ENCODE results near the gene RAB9A.
"Not testable (repeated sequence)": the region's sequence is repeated elsewhere in the genome, so short reads cannot be mapped to it uniquely, and the experiment has no call there.

DNA sequence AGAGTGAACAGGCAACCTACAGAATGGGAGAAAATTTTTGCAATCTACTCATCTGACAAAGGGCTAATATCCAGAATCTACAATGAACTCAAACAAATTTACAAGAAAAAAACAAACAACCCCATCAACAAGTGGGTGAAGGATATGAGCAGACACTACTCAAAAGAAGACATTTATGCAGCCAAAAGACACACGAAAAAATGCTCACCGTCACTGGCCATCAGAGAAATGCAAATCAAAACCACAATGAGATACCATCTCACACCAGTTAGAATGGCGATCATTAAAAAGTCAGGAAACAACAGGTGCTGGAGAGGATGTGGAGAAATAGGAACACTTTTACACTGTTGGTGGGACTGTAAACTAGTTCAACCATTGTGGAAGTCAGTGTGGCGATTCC is 47.2 kb upstream of the RAB9A start:
- TF ChIP-seq, protein P1, sequence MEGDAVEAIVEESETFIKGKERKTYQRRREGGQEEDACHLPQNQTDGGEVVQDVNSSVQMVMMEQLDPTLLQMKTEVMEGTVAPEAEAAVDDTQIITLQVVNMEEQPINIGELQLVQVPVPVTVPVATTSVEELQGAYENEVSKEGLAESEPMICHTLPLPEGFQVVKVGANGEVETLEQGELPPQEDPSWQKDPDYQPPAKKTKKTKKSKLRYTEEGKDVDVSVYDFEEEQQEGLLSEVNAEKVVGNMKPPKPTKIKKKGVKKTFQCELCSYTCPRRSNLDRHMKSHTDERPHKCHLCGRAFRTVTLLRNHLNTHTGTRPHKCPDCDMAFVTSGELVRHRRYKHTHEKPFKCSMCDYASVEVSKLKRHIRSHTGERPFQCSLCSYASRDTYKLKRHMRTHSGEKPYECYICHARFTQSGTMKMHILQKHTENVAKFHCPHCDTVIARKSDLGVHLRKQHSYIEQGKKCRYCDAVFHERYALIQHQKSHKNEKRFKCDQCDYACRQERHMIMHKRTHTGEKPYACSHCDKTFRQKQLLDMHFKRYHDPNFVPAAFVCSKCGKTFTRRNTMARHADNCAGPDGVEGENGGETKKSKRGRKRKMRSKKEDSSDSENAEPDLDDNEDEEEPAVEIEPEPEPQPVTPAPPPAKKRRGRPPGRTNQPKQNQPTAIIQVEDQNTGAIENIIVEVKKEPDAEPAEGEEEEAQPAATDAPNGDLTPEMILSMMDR (IDR thresholded peaks at IDR 0.05), result not testable (repeated sequence)
- TF ChIP-seq, protein P2, sequence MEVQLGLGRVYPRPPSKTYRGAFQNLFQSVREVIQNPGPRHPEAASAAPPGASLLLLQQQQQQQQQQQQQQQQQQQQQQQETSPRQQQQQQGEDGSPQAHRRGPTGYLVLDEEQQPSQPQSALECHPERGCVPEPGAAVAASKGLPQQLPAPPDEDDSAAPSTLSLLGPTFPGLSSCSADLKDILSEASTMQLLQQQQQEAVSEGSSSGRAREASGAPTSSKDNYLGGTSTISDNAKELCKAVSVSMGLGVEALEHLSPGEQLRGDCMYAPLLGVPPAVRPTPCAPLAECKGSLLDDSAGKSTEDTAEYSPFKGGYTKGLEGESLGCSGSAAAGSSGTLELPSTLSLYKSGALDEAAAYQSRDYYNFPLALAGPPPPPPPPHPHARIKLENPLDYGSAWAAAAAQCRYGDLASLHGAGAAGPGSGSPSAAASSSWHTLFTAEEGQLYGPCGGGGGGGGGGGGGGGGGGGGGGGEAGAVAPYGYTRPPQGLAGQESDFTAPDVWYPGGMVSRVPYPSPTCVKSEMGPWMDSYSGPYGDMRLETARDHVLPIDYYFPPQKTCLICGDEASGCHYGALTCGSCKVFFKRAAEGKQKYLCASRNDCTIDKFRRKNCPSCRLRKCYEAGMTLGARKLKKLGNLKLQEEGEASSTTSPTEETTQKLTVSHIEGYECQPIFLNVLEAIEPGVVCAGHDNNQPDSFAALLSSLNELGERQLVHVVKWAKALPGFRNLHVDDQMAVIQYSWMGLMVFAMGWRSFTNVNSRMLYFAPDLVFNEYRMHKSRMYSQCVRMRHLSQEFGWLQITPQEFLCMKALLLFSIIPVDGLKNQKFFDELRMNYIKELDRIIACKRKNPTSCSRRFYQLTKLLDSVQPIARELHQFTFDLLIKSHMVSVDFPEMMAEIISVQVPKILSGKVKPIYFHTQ (CRISPR knock-in tag; IDR thresholded peaks at IDR 0.05), result not testable (repeated sequence)
- TF ChIP-seq NR1H2 (CRISPR knock-in tag; IDR thresholded peaks at IDR 0.05); FOXP1 (CRISPR knock-in tag; IDR thresholded peaks at IDR 0.05; ENCODE audit: borderline replicate concordance); ESRRA (CRISPR knock-in tag; IDR thresholded peaks at IDR 0.05; ENCODE audit: borderline replicate concordance); NFE2L1 (CRISPR knock-in tag; IDR thresholded peaks at IDR 0.05); MXD4 (CRISPR knock-in tag; IDR thresholded peaks at IDR 0.05; ENCODE audit: borderline replicate concordance); OVOL2 (CRISPR knock-in tag; IDR thresholded peaks at IDR 0.05; ENCODE audit: borderline replicate concordance); FOXK1 (CRISPR knock-in tag; IDR thresholded peaks at IDR 0.05); NFYB (CRISPR knock-in tag; conservative IDR thresholded peaks at IDR 0.05; ENCODE audit: low read depth); EMX1 (CRISPR knock-in tag; IDR thresholded peaks at IDR 0.05): not testable (repeated sequence)
- TF ChIP-seq, protein P3, sequence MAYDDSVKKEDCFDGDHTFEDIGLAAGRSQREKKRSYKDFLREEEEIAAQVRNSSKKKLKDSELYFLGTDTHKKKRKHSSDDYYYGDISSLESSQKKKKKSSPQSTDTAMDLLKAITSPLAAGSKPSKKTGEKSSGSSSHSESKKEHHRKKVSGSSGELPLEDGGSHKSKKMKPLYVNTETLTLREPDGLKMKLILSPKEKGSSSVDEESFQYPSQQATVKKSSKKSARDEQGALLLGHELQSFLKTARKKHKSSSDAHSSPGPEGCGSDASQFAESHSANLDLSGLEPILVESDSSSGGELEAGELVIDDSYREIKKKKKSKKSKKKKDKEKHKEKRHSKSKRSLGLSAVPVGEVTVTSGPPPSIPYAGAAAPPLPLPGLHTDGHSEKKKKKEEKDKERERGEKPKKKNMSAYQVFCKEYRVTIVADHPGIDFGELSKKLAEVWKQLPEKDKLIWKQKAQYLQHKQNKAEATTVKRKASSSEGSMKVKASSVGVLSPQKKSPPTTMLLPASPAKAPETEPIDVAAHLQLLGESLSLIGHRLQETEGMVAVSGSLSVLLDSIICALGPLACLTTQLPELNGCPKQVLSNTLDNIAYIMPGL (CRISPR knock-in tag; IDR thresholded peaks at IDR 0.05), result not testable (repeated sequence)
- TF ChIP-seq, protein P4, sequence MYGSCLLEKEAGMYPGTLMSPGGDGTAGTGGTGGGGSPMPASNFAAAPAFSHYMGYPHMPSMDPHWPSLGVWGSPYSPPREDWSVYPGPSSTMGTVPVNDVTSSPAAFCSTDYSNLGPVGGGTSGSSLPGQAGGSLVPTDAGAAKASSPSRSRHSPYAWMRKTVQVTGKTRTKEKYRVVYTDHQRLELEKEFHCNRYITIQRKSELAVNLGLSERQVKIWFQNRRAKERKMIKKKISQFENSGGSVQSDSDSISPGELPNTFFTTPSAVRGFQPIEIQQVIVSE (CRISPR knock-in tag; IDR thresholded peaks at IDR 0.05; ENCODE audit: borderline replicate concordance), result not testable (repeated sequence)
- TF ChIP-seq, protein P5, sequence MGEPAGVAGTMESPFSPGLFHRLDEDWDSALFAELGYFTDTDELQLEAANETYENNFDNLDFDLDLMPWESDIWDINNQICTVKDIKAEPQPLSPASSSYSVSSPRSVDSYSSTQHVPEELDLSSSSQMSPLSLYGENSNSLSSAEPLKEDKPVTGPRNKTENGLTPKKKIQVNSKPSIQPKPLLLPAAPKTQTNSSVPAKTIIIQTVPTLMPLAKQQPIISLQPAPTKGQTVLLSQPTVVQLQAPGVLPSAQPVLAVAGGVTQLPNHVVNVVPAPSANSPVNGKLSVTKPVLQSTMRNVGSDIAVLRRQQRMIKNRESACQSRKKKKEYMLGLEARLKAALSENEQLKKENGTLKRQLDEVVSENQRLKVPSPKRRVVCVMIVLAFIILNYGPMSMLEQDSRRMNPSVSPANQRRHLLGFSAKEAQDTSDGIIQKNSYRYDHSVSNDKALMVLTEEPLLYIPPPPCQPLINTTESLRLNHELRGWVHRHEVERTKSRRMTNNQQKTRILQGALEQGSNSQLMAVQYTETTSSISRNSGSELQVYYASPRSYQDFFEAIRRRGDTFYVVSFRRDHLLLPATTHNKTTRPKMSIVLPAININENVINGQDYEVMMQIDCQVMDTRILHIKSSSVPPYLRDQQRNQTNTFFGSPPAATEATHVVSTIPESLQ (CRISPR knock-in tag; IDR thresholded peaks at IDR 0.05), result not testable (repeated sequence)
